Neural cell (in vitro differentiated cells): ENCODE measurements around the gene VARS1.

Experiments
- EZH2 ChIP-seq: fragments of 200-600, 300-800 bp; shearing (Covaris generic), sonication (generic); IDR thresholded peaks from 2 replicates; pipeline ENCODE4 v1.6.1; 2014; ENCODE audit warnings: antibody characterized with exemption, low read length, borderline replicate concordance, mild to moderate bottlenecking; ENCODE audit not compliant: insufficient read depth, poor library complexity, severe bottlenecking
- MXI1 ChIP-seq: fragments of 450-650 bp; conservative IDR thresholded peaks from 2 replicates; pipeline ENCODE4 v1.6.1; 2014; ENCODE audit warnings: antibody characterized with exemption, mild to moderate bottlenecking; ENCODE audit not compliant: poor library complexity, severe bottlenecking
- TF ChIP-seq, protein P1 (sequence below): fragments of 450-650 bp; IDR thresholded peaks from 2 replicates; pipeline ENCODE4 v1.5.1; 2014; ENCODE audit warnings: antibody characterized with exemption, mild to moderate bottlenecking, moderate library complexity; ENCODE audit not compliant: poor library complexity, severe bottlenecking

DNA sequence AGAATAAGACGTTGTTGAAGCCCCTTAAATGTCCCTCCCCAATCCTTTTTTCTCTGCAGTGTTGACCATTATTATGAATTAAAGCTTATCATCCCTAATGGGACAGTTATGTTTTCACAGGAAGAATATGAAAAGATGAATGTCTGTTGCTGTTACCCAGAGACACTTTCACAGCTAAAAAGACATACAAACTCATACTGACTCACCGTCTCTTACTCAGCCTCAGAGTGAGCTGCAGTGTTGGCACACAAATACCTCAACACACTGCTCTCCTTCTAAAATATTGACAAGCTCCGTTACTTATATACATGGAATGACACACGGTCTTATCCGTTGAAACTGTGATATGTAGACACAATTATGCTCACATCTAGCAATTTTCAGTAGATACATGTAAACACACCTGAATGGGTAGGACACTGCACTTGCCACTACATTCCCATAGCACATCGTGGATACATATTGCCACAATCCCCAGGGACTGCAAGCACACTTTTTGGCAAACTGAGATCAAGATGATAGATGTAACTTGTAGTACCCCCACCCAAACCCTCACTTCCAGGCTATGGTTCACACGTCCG is 42.7 kb downstream of the VARS1 start:
- TF ChIP-seq, protein P1, sequence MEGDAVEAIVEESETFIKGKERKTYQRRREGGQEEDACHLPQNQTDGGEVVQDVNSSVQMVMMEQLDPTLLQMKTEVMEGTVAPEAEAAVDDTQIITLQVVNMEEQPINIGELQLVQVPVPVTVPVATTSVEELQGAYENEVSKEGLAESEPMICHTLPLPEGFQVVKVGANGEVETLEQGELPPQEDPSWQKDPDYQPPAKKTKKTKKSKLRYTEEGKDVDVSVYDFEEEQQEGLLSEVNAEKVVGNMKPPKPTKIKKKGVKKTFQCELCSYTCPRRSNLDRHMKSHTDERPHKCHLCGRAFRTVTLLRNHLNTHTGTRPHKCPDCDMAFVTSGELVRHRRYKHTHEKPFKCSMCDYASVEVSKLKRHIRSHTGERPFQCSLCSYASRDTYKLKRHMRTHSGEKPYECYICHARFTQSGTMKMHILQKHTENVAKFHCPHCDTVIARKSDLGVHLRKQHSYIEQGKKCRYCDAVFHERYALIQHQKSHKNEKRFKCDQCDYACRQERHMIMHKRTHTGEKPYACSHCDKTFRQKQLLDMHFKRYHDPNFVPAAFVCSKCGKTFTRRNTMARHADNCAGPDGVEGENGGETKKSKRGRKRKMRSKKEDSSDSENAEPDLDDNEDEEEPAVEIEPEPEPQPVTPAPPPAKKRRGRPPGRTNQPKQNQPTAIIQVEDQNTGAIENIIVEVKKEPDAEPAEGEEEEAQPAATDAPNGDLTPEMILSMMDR = no peak
- TF ChIP-seq EZH2 (no peak), MXI1 (no peak)
